ENCODE data around the gene FSTL4.

DNA sequence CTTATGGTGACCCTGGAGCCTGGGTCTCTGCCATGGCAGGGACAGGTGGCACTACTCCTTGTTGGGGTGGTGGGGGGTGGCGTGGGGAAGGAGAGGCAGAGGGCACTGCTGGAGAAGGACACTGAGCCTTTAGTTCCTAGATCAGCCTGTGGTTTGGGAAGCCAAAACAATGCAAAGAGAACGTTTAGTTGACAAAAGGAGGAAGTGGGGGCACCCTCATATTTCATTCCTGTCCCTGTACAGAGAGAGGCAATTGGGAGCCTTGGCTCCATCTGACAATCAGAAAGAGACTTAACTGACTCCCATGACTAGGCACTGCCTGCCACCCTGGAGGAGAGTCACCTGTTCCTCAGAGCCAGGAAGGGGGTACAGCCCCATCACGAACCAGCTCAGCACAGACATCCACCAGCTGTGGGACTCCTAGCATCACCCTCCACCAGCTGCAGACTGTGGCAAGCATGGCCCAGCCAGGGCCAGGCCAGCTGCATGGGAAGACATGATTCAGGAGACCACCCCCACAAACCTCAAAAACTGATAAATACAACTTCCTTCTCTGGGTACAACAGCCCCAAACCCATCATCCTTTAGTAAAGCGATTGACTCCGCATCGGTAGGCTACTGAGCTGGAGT, 303.1 kb downstream of the FSTL4 start:
- TF ChIP-seq, protein P1, sequence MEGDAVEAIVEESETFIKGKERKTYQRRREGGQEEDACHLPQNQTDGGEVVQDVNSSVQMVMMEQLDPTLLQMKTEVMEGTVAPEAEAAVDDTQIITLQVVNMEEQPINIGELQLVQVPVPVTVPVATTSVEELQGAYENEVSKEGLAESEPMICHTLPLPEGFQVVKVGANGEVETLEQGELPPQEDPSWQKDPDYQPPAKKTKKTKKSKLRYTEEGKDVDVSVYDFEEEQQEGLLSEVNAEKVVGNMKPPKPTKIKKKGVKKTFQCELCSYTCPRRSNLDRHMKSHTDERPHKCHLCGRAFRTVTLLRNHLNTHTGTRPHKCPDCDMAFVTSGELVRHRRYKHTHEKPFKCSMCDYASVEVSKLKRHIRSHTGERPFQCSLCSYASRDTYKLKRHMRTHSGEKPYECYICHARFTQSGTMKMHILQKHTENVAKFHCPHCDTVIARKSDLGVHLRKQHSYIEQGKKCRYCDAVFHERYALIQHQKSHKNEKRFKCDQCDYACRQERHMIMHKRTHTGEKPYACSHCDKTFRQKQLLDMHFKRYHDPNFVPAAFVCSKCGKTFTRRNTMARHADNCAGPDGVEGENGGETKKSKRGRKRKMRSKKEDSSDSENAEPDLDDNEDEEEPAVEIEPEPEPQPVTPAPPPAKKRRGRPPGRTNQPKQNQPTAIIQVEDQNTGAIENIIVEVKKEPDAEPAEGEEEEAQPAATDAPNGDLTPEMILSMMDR (IDR thresholded peaks at IDR 0.05) = no peak
- TF ChIP-seq POLR2A (IDR thresholded peaks at IDR 0.05) = no peak

All from Peyer's patch (tissue), 4 donors.